Esophagus muscularis mucosa (tissue), 3 donors: ENCODE data around the gene TTC7B.

ENCODE experiments used
- POLR2A ChIP-seq: fragments of 450-650 bp; IDR thresholded peaks from one replicate; pipeline ENCODE4 v1.6.1; 2017; ENCODE audit warnings: antibody characterized with exemption, moderate library complexity, mild to moderate bottlenecking, low read depth
- TF ChIP-seq, protein P1 (sequence below), 3 experiments: fragments of 200-600 bp in 2 of 3; fragments of 450-650 bp in 1 of 3; sonication (generic) in 2 of 3; IDR thresholded peaks; one replicate each; pipeline ENCODE4 v1.5.1; 2017 to 2019; ENCODE audit warnings: antibody characterized with exemption in 3 of 3, mild to moderate bottlenecking in 2 of 3, moderate library complexity in 1 of 3

DNA sequence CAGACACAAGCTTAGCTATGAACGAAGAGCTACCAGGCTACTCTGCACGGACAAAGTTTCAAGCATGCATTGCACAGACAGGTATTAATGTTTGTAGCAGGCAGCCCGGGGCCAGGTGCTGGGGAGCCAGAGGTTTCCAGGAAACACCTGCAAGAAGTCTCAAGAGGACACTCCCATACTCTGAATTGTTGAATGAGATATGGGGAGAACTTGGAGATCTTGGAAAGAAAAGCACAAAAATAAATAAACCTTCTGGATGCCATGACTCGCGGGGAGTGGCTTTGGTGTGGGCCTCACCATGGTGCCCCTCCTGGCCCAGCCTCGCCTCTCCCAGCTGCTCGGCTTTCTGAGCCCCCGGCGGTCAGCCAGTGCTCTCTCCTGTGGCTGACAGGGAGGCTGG lies 186.8 kb downstream of the TTC7B start:
- TF ChIP-seq, protein P1, sequence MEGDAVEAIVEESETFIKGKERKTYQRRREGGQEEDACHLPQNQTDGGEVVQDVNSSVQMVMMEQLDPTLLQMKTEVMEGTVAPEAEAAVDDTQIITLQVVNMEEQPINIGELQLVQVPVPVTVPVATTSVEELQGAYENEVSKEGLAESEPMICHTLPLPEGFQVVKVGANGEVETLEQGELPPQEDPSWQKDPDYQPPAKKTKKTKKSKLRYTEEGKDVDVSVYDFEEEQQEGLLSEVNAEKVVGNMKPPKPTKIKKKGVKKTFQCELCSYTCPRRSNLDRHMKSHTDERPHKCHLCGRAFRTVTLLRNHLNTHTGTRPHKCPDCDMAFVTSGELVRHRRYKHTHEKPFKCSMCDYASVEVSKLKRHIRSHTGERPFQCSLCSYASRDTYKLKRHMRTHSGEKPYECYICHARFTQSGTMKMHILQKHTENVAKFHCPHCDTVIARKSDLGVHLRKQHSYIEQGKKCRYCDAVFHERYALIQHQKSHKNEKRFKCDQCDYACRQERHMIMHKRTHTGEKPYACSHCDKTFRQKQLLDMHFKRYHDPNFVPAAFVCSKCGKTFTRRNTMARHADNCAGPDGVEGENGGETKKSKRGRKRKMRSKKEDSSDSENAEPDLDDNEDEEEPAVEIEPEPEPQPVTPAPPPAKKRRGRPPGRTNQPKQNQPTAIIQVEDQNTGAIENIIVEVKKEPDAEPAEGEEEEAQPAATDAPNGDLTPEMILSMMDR (IDR thresholded peaks at IDR 0.05), result no peak
- TF ChIP-seq POLR2A, result no peak
